GM21447 (cell line): ENCODE data around the gene H2BK1.

Experiments
- ATAC-seq: cut with Tn5 transposase; IDR thresholded peaks from one replicate; pipeline ENCODE4 v1.9.1; 2021; ENCODE audit not compliant: unreplicated experiment

H2BK1 gene

DNA sequence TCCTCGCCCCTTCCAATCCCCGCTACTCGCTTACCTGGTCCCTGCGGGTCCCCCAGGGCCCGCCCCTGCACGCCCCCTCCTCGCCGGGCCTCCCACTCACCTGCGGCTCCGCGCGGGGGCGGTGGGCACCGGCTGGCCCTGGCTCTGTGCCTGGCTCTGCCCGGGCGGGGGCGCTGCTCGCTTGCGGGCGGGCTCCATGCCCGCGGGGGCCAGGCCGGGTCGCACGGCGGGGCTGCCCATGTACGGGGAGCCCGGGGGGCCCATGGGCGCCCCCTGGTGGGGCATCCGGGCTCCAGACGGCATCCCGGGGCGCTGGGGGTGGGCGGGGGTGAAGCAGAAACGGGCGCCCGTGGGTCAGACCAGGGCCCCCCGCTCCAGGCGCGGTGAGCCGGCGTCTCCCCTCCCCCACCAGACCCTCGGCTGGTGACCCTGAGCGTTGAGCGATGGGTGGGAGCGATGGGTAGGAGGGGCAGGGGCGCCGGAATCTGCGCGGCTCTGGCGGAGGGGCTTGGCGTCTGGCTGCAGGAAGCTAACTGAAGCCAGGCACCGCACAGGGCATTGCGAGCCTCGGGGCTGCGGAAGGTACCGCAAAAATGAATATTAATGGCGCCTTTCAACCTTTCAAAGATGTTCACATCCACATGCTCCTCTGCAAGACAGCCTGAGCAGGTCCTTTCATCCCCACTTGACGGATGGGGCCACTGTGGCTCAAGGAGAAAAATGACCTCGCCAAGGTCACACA is 35.2 kb upstream of the H2BK1 start:
- no peak for ATAC-seq

GRCh38 chr7:151244841-151245346 is 34.6 kb upstream of the H2BK1 start:
- ATAC-seq = no peak

- no peak for ATAC-seq
Measured at GRCh38 chr7:151244196-151244840, 34.0 kb upstream of the H2BK1 start.

- no peak for ATAC-seq
Measured at GRCh38 chr7:151243408-151244195, 33.3 kb upstream of the H2BK1 start.

DNA sequence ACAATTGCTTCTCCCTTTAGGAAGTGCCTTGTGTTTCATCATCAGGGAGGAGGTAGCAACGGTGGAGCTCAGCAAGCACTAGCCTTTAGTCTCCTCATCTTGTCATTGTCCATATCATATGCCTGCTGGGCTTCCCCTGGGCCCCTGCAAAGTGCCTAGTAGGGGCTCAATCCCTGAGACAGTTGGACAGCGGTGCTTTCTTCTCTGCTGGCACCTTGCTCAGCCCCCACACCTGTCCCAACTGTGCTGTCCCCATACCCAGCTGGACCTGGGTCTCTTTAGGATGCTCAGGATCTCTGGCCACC is 32.7 kb upstream of the H2BK1 start:
- ATAC-seq = no peak

GRCh38 chr7:151242159-151243044 is 32.1 kb upstream of the H2BK1 start:
- no peak for ATAC-seq

- no peak for ATAC-seq
Measured at GRCh38 chr7:151241755-151242096, 31.4 kb upstream of the H2BK1 start.

DNA sequence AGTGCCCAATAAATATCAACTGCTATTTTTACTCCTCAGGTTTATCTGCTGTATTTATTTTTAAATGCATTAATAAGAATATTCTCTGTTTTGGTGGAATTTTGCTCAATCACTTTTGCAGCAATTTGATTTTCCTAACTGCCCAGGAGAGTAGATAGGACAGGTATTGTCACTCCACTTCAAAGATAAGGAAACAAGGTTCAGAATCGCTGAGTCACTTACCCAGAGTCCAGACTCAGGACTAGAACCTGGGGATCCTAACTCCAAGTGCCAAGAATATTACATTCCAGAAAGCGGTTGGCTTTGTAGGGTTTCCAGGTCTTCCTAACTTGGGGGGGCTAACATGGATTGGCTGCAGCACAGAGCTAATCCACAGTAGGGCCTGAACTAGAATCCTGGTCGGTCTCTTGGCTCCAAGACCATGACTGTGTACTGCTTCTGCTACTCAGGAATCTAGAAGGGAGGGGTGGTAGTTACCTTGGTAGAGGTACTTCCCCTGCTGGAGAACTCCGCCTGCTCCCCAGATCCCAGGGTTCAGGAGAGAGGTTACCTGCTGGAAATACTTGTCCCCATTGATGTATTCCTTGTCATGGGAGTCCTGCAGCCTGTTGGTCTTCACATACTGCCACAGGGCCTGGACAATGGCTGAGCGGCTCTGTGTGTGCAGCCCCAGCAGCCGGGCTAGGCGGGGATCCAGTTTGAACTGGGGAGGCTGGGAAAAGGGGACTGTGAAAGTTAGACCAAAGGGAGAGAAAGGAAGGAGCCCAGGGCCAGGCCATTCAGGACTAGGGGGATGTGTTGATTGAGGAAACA is 30.9 kb upstream of the H2BK1 start:
- ATAC-seq = no peak

DNA sequence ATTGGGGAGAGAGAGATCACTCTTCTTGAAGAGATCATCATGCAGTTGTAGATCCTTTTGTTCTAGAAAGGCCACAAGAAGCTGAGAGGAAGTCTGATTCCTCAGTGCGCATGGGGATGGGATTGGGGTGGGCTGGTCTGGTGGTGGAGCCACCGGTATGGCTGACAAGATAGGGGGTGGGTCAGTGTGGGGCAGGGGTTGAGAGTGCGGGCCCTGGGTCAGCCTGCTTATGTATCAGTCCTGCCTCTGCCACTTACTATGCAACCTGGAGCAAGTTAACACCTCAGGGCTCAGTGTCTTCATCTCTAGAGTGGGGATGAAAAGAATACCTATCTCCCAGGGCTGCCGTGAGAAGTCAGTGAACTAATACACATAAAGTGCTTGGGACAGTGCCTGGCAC is 30.2 kb upstream of the H2BK1 start:
- ATAC-seq = no peak

DNA sequence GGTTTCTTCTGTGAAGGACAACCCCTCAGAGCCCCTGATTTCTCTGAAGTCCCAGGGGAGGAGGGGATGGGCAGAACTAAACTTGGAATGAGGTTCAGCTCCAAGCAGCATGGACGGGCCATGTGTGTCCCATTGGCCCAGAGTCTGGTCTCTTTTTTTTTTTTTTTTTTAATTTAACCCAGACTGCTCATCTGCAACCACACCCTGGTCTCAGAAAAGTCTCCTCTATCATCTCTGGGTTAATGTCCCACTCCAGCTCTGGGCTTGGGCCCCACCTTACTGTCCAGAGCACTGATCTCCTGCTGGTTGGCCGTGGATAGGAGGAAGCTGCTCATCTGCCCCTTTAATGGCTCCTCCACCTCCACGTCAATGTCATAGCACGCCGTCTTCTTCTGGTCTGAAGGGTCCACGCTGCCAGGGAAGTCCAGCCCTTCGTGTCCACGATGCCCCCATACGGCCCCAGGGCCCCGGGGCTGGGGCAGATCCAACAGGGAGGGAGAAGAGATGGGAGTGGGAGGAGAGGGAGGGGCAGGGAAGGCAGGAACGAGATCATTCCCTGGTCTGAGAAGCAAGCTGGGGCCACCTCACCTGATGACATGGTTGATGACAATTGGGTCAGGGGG is 29.7 kb upstream of the H2BK1 start:
- no peak for ATAC-seq

- no peak for ATAC-seq
Measured at GRCh38 chr7:151238924-151239836, 28.9 kb upstream of the H2BK1 start.

DNA sequence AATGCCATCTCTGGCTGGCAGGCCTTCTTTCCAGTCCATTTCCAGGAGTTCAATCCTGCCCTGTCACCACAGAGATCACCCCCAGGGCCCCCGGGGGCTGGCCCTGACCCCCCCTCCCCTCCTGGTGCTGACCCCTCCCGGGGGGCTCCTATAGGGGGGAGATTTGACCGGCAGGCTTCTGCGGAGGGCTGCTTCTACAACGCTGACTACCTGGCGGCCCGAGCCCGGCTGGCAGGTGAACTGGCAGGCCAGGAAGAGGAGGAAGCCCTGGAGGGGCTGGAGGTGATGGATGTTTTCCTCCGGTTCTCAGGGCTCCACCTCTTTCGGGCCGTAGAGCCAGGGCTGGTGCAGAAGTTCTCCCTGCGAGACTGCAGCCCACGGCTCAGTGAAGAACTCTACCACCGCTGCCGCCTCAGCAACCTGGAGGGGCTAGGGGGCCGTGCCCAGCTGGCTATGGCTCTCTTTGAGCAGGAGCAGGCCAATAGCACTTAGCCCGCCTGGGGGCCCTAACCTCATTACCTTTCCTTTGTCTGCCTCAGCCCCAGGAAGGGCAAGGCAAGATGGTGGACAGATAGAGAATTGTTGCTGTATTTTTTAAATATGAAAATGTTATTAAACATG is 28.0 kb upstream of the H2BK1 start:
- ATAC-seq = no peak

DNA sequence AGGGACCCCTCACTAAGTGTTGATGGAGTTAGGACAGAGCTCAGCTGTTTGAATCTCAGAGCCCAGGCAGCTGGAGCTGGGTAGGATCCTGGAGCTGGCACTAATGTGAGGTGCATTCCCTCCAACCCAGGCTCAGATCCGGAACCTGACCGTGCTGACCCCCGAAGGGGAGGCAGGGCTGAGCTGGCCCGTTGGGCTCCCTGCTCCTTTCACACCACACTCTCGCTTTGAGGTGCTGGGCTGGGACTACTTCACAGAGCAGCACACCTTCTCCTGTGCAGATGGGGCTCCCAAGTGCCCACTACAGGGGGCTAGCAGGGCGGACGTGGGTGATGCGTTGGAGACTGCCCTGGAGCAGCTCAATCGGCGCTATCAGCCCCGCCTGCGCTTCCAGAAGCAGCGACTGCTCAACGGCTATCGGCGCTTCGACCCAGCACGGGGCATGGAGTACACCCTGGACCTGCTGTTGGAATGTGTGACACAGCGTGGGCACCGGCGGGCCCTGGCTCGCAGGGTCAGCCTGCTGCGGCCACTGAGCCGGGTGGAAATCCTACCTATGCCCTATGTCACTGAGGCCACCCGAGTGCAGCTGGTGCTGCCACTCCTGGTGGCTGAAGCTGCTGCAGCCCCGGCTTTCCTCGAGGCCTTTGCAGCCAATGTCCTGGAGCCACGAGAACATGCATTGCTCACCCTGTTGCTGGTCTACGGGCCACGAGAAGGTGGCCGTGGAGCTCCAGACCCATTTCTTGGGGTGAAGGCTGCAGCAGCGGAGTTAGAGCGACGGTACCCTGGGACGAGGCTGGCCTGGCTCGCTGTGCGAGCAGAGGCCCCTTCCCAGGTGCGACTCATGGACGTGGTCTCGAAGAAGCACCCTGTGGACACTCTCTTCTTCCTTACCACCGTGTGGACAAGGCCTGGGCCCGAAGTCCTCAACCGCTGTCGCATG is 27.2 kb upstream of the H2BK1 start:
- ATAC-seq = no peak

DNA sequence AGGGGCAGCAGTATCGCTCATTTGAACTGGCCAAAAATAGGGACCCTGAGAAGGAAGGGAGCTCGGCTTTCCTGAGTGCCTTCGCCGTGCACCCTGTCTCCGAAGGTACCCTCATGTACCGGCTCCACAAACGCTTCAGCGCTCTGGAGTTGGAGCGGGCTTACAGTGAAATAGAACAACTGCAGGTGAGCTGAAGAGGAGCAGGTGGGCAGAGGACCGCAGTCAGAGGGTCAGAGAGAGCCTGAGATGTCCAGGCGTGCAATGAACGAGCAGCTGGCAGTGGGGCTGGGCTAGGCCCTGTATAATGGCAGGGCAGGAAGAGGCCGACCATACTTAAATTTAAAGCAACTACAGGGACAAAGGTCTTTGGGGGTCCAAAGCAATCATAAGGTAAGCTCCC is 26.1 kb upstream of the H2BK1 start:
- ATAC-seq = no peak

- no peak for ATAC-seq
Measured at GRCh38 chr7:151235091-151235787, 25.0 kb upstream of the H2BK1 start.

- ATAC-seq = no peak
Measured at GRCh38 chr7:151233804-151234203, 23.5 kb upstream of the H2BK1 start.
